ENCODE results near the gene BANP.
"Not testable (repeated sequence)": the region's sequence is repeated elsewhere in the genome, so short reads cannot be mapped to it uniquely, and the experiment has no call there.

BANP gene

DNA sequence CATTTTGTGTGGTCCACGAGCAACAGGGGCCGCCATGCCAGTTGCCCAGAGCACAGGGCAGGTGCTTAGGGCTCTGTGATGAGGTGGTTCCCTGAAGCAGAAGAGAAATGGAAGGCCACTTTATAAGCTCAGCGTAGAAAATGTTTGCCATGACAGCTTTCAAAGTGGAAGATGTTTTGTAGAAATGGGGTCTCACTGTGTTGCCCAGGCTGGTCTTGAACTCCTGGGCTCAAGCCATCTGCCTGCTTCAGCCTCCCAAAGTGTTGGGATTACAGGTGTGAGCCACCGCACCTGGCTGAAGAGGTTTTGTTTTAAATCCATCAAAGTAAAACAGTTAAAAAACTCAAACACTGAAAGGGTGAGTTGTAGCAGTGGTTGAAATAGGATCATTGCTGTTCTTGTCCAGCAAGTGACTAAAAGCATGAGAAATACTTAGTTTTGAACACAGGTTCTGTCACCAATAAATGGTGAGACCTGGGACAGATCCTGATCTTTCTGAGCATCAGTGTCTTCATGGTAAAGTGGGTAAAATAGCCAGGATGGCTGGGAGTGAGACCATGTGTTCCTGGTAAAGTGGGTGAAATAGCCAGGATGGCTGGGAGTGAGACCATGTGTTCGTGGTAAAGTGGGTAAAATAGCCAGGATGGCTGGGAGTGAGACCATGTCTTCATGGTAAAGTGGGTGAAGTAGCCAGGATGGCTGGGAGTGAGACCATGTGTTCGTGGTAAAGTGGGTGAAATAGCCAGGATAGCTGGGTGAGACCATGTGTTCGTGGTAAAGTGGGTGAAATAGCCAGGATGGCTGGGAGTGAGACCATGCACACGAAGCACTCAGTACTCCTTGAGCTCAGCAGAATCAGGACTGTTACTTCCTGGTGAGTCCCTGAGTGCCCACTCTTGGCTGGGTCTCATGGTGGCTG lies 46.0 kb downstream of the BANP start:
- DNase-seq, result no peak

DNA sequence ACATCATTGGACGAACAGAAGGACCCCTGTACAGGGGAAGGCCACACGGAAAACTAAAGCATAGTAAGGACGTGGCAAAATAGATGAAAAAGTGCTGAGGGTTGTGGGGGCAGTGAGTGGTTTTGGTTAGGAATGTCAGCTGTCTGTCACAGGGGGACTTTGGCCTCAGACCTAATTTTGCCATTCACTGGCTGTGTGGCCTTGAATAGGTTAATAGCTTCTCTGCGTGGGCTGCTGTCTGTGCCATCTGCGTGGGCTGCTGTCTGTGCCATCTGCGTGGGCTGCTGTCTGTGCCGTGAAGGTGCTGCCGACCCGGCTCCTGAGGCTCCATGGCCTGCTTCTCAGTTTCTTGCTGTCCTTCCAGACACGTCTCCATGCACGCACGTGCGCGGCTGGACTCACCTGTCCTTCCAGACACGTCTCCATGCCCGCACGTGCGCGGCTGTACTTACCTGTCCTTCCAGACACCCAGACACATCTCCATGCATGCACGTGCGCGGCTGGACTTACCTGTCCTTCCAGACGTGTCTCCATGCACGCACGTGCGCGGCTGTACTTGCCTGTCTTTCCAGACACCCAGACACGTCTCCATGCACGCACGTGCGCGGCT lies 47.1 kb downstream of the BANP start:
- DNase-seq, result not testable (repeated sequence)

DNA sequence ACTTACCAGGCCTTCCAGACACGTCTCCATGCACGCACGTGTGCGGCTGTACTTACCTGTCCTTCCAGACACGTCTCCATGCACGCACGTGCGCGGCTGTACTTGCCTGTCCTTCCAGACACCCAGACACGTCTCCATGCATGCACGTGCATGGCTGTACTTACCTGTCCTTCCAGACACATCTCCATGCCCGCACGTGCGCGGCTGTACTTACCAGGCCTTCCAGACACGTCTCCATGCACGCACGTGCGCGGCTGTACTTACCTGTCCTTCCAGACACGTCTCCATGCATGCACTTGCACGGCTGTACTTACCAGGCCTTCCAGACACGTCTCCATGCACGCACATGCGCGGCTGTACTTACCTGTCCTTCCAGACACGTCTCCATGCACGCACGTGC lies 47.8 kb downstream of the BANP start:
- DNase-seq, result not testable (repeated sequence)

DNA sequence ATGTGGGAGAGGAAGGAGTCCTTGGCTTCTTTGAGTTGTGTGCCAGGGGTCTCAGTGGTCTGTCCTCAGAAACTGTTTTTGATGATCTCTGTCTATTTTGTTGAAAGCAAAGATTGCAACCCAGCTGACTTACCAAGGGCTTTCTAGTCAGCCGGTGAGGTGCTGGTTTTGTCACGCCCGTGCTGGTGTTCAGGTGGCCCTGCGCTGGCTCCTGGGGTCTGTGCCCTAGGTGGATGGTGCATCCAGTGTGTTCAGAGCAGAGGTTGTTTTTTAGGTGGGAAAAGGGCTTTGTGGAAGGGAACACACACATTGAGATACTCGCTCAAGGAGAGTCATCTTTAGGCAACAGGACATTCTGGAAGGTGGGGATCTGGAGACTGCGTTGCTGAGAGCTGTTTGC lies 51.0 kb downstream of the BANP start:
- no peak for DNase-seq

DNA sequence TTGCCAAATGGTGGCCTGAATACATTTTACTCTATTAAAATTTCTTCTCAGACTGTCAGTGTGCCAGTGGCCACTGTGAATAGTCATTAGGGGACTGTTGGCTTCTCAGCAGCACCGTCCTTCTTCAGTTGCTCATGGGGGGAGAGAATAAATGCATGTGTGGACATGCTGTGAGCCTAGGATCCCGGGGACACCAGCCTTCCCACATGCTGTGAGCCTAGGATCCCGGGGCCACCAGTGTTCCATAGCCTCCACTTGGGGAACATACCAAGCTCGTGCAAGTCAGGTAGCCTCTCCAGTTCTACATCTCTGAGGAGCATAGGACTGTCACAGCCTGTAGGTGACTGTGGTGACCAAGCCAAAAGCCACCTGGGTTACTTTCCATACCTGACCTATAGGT lies 51.5 kb downstream of the BANP start:
- no peak for DNase-seq

DNA sequence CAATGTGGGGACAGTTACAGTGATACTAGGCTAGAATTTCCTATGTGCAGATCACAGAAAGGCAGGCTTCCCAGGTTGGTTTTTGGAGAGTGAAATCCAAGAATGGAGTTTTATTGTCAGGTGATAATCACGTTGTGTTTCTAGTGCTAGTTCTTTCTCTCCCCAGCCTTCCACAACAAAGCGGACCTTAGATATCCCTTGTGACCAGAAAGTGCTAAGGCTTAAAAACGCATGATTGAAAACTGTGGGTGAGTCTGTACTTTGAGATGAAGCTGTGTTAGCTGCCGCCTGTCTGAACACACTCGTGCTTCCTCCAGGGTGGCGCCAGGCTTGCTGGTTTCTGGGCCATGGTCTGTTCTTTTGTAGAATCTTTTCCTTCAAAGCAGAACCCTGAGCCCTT lies 52.1 kb downstream of the BANP start:
- no peak for DNase-seq

DNA sequence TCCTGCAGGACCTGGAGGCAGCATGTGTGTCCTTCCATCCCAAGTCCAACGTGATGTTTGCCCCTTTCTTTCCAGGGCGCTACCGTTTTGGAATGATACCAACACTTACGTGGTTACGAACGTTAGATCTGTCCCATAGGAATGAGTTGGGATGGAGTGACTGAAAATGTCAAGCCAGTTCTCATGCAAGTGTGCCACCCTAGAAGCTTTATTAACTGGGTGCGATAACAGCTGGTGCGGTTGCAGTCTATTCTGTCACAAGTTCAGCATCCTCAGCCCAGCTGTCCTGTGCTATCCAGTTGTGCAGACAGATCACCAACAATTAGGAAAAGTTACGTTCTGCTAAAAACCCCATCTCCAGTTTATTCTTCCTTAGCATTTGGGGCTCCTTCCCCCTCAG lies 52.5 kb downstream of the BANP start:
- DNase-seq, result no peak

DNA sequence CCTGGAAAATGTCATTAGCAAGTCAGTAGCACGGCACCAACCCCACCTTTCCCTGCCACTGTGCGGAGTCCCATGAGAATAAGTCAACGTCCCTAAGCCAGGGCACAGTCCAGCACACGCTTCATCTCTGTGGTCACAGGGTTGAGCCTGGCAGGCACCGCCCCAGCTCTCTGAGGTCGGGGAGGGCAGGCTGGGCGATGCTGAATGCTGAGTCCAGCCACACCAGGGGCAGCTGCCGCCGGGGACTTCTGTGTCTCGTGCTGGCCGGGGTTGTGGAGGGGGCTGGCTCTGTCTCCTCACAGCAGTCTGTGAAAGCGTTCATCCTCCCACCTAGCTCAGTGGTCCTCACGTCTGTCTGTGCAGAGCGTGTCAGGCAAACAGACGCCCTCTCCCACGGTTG lies 53.2 kb downstream of the BANP start:
- DNase-seq, result no peak

DNA sequence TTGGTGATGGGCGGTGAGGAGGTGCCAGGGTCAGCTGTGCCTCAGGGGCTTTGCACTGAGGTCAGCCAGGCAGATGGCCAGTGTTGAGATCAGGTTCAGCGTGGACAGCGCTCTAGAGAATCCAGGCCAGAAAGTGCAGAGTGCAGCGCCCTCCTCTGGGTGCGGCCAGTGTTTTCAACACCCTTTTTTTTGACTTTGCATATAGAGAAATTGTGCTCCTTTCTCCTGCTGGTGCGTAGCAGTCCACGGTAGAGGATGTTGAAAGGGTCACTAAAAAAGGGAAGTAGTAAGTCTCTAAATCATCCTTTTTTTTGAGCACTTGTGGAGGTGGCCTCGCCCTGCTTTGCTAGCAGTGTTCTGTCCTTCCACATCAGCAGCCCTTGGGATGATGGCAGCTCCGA lies 53.9 kb downstream of the BANP start:
- no peak for DNase-seq

DNA sequence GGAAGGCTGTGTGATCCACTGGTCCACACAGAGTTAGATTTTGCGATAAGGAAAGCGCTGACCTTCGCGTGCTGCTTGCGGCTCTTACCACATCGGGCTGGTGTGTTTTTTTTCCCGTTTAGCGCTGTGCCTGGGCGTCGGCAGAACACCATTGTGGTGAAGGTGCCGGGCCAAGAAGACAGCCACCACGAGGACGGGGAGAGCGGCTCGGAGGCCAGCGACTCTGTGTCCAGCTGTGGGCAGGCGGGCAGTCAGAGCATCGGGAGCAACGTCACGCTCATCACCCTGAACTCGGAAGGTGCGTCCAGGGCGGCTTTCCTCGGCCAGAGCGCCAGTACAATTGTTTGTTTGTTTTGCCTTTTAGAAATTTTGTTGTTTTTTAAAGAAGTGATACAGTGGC lies 54.7 kb downstream of the BANP start:
- DNase-seq, result no peak

DNA sequence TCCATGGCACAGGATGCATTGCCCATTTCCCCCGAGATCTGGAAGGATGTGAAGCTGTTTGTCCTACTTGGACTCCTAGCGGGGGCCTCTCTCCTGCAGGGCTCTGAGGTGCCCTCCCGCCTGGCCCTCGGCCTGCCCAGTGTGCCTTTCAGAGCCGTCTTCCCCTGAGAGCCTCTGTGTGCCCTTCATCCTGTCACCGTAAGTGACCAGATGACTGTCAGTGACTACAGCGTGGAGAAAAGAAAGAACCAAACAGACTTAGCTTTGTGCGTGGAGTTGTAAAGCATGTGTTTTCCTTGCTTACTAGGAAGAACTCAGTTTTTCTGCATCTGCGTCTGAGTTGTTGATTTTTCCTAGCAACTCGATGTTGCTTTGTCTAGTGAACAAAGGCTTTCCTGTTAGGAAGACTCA lies 56.1 kb downstream of the BANP start:
- DNase-seq, result no peak

DNA sequence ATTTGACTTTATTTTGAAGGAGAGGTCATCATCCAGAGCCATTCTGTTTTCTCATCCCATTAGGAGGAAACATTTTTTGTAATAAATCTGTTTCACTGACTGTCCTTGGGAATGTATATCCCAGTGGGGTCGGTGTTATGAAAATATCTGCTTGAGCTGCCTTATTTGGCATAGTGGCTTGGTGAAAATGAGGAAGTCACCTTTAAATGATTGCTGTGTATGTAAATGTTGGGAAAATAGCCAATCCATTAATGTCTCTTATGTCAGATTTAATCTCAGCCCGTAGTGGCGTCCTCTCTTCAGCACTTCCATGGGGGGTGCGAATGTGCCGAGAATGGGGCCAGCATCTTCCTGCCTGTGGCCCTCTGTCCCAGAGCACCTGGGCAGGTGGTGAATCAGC lies 57.6 kb downstream of the BANP start:
- no peak for DNase-seq

DNA sequence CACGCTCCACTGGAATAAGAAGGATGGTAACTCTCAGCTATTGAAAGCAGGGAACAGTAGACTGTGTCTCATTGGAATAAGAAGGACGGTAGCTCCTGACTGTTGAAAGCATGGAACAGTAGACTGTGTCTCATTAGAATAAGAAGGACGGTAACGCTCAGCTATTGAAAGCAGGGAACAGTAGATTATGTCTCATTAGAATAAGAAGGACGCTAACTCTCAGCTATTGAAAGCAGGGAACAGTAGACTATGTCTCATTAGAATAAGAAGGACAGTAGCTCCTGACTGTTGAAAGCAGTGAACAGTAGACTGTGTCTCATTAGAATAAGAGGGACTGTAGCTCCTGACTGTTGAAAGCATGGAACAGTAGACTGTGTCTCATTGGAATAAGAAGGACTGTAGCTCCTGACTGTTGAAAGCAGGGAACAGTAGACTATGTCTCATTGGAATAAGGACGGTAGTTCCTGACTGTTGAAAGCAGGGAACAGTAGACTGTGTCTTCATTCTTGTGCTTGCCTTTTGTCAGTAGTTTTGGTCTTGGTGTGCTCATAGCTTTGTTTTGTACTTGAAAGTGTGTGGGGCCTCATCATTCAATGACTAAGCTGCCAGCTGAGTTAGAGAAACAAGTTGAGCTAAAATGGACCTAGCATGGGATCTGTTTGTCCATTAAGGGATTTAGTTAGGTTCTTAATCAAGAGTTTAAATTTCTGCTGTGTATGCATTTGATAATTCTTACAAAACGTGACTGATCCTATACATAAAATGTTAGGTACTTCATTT lies 58.5 kb downstream of the BANP start:
- DNase-seq, result no peak

DNA sequence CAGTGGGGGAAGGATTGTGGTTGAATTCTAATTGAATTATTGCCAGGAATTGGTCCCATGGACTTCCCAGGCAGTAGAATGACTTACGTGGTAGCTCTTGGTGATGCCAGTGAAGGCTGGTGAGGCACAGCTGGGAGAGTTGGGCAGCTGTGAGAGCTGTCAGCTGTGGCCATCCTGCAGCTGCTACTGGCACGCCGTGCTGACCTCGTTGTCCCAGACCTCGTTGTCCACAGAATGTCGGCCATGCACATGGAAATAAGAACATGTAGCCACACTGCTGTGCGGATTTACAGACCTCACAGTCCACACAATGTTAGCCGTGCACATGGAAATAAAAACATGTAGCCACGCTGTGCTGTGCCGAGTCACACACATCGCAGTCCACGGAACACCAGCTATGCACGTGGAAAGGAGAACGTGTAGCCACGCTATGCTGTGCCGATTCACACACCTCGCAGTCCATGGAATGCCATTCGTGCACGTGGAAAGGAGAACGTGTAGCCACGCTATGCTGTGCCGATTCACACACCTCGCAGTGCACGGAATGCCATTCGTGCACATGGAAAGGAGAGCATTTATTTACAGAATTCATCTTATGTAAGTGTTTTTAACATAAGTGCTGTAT lies 59.2 kb downstream of the BANP start:
- no peak for DNase-seq

DNA sequence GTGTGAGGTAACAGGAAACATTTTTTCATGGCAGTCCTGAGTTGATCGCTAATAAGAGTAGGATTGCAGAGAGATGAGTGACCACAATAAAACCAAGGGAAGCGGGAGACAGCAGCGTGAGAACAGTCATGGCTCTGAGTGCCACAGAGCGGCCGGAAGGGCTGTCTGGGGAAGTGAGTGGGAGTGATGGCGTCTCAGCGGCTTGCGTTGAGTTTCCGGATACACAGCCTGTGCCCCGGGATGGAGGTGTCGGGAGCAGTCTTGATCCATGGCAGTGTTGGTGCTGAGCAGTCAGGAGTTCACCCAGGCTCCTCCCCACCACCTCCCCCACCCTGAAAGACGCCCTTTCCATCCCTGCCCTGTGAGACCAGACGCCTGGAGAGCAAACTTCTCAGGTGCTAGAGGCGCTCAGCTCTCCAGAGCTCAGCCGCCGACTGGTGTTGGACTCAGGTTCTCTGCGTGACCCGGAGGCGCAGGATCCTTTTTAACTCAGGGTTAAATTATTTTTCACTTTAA lies 59.8 kb downstream of the BANP start:
- DNase-seq, result no peak

DNA sequence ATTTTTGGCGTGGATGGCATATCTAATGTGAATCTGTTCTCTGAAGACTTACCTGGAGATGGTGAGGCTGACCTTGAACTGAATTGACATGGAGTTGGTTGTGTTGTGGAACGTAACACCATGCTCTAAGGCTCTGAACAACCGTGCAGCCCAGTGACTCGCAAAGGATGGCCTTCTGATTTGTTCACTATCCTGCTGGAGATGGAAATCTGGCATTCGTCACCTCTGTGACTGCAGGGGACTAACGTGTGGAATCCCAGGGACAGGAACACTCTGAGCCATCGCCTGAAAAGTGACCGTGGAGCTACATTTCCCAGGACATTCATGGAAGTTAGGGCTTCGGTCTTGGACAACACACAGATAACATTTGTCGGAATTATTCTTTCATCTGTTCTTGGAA lies 61.1 kb downstream of the BANP start:
- no peak for DNase-seq

DNA sequence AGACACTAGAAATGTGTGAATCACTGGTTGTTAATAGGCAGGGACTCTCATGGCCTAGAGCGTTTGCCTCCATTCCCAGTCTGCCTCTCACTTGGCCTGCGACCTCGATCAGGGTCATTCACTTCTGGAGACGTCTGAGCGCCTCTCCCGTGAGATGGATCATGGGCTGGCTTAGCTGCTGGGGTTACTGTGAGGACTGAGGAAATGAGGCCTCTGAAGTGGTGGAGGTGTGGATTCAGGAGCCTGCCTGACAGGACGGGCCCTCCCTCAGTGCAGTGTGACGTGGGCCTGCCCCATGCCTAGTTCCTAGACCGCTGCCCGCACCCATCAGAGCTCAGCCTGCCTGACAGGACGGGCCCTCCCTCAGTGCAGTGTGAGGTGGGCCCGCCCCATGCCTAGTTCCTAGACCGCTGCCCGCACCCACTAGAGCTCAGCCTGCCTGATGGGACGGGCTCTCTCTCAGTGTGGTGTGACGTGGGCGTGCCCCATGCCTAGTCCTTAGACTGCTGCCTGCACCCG lies 61.9 kb downstream of the BANP start:
- DNase-seq, result no peak

DNA sequence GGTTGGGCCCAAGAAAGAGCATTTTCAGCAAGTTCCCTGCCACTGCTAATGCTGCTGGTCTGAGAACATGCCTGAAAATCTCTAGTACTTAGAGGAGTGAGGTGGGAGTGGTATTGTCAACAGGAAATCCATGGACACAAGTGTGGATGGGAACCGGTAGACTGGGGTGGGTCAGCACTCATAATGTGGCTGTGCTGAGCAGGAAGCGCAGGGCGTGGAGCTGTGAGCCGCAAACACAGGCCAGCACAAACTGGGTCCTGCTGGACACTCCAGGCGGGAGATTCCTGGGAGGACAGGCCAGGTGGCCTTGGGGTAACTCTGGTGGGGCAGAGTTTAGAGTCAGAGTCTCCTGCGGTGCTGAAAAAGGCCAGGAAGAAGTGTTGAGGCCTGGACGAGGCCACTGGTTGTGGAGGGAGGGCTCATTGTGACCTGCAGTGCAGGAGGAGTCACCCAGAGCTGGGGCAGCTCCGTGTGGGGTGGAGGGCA lies 62.6 kb downstream of the BANP start:
- DNase-seq, result no peak

DNA sequence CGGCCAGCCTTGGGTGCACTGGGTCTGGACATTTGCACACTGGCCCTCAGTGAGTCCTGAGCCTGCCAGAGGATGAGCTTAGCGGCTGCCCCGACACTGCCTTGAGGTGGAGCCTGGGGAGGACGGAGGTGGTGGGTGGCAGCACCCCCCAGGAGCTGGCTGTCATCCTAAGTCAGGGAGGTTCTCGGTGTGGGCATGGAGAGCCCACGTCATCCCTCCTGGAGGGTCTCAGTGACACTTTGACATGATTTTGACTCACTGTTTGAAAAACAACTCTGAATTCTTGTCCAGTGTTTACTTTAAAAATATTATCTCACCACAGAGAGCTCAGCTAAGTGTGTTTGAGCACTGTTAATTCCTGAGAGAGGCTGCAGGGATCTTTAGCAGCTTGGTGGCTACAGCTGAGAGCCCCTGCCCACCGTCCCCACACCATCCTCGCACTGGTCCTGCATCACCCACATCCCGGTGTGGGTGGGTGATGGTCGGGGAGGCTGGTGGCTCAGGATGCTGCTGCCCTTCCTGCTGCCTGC lies 63.1 kb downstream of the BANP start:
- DNase-seq, result no peak

DNA sequence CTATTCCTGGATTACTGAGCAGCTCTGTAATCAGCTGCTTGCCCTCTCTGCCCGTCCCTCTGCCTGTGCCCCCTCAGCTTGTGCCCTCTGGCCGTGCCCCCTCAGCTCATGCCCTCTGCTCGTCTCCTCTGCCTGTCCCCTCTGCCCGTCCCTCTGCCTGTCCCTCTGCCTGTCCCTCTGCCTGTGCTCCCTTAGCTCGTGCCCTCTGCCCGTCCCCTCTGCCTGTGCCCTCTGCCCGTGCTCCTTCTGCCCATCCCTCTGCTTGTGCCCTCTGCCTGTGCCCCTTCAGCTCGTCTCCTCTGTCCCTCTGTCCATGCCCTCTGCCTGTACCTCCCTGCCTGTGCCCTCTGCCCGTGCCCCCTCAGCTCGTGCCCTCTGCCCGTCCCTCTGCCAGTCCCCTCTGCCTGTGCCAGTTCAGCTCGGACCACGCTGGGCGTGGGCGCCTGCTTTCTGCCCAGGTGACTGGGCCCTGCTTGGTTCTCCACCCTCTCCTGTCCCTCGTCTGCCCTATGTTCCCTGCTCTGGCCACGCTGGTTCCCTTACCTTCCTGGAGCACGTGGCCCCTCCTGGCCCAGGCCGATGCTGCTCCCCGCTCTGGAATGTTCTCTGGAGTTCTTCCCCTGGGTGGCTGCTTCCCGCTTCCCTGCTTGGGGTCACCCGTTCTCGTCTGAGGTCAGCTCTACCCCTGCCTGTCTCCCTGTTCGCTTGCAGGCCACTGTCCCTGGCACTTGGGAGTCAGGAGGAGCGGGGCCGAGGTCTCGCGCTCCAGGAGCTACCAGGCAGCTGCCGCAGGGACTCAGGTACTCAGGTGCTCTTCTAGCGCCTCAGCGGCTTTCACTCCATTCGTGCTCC lies 63.9 kb downstream of the BANP start:
- DNase-seq, result no peak

DNA sequence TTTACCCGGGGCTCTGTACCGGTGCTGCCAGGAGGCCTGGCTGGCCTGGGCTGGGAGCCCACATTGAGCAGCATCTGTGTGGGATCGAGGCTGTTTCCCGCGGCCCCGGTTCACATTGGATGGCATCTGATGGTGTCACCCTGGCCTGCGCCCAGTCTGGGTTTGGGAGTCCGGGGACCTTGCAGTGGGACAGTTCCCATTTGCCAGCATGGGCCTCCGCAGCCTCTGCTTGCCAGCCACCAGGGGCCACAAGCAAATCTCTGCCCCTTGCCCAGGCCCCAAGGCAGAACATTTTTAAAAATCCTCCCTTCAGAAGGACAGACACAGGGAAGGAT lies 64.5 kb downstream of the BANP start:
- no peak for DNase-seq

Measured in effector CD4-positive, alpha-beta T cell (primary cell).